ENCODE measurements around the gene DNAI1.

DNA sequence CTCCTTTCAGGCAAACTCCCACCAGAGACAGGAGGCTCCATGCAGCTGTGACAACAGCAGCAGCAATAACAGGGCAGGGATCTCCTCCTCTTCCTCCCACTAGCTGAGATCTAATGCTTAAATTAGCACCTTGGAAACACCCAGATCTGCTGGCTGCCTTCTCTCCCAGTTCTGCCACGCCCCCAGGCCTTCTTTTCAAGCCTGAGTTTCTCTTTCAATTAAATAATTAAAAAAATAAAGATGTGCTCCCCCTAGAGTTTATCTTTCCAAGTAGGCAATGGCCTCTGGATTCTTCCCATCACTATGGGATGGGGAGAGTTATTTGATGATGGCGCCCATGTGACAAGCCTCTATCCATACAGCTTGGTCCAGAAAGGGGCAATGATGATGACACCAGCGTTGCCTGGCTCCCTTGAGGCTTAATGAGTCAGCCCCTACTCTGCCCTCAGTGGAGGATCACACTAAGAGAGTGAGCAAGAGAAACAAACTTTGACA, 4.0 kb upstream of the DNAI1 start:
- no peak for TF ChIP-seq RCOR1 (conservative IDR thresholded peaks at IDR 0.05; ENCODE audit: low read depth, low read length)
- TF ChIP-seq RAD21 (IDR thresholded peaks at IDR 0.05; ENCODE audit: insufficient read depth, low read depth, low read length), result no peak

All from GM12878 (cell line).